Upper lobe of left lung (tissue), 4 donors: ENCODE measurements around the gene GATAD2A.

Experiments used
- POLR2A ChIP-seq, 4 donors: fragments of 450-650 bp; IDR thresholded peaks; one replicate each; pipeline ENCODE4 v1.5.1; 2016 to 2017; ENCODE audit warnings: antibody characterized with exemption in 4 of 4, mild to moderate bottlenecking in 2 of 4
- POLR2AphosphoS5 ChIP-seq, 2 donors: sonication (generic); formaldehyde crosslinking; IDR thresholded peaks; one replicate each; pipeline ENCODE4 v1.5.1; 2017; ENCODE audit warnings: antibody characterized with exemption in 2 of 2
- TF ChIP-seq, protein P1 (sequence below), 6 experiments: fragments of 450-650 bp in 4 of 6; fragments of 200-600 bp in 2 of 6; sonication (generic) in 2 of 6; IDR thresholded peaks; one replicate each; pipeline ENCODE4 v1.5.1; 2016 to 2019; ENCODE audit warnings: antibody characterized with exemption in 6 of 6

DNA sequence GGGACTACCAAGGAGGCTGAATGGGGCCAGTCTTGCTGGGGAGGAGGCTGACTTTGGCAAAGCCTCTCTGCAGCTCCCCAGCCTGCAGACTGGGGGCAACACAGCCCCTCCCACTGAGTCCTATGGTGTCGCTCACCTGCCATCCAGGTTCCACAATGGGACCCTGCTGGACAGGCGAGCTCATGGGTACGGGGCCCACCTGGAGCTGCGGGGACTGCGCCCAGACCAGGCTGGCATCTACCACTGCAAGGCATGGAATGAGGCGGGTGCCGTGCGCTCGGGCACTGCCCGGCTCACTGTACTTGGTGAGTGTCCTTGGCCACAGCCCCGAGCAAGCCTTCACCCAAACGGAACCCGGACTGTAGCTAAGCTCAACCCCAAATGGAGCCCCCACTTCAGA, 137.6 kb downstream of the GATAD2A start:
- TF ChIP-seq, protein P1, sequence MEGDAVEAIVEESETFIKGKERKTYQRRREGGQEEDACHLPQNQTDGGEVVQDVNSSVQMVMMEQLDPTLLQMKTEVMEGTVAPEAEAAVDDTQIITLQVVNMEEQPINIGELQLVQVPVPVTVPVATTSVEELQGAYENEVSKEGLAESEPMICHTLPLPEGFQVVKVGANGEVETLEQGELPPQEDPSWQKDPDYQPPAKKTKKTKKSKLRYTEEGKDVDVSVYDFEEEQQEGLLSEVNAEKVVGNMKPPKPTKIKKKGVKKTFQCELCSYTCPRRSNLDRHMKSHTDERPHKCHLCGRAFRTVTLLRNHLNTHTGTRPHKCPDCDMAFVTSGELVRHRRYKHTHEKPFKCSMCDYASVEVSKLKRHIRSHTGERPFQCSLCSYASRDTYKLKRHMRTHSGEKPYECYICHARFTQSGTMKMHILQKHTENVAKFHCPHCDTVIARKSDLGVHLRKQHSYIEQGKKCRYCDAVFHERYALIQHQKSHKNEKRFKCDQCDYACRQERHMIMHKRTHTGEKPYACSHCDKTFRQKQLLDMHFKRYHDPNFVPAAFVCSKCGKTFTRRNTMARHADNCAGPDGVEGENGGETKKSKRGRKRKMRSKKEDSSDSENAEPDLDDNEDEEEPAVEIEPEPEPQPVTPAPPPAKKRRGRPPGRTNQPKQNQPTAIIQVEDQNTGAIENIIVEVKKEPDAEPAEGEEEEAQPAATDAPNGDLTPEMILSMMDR (IDR thresholded peaks at IDR 0.05): no peak
- no peak for TF ChIP-seq POLR2AphosphoS5 (IDR thresholded peaks at IDR 0.05)
- no peak for TF ChIP-seq POLR2A (IDR thresholded peaks at IDR 0.05)
